ENCODE results near the gene LONP1. TPM values are rescaled to one million over a fixed set of nuclear protein-coding genes. Genes with fewer than 3 reads are reported as not detected.

LONP1 gene, protein sequence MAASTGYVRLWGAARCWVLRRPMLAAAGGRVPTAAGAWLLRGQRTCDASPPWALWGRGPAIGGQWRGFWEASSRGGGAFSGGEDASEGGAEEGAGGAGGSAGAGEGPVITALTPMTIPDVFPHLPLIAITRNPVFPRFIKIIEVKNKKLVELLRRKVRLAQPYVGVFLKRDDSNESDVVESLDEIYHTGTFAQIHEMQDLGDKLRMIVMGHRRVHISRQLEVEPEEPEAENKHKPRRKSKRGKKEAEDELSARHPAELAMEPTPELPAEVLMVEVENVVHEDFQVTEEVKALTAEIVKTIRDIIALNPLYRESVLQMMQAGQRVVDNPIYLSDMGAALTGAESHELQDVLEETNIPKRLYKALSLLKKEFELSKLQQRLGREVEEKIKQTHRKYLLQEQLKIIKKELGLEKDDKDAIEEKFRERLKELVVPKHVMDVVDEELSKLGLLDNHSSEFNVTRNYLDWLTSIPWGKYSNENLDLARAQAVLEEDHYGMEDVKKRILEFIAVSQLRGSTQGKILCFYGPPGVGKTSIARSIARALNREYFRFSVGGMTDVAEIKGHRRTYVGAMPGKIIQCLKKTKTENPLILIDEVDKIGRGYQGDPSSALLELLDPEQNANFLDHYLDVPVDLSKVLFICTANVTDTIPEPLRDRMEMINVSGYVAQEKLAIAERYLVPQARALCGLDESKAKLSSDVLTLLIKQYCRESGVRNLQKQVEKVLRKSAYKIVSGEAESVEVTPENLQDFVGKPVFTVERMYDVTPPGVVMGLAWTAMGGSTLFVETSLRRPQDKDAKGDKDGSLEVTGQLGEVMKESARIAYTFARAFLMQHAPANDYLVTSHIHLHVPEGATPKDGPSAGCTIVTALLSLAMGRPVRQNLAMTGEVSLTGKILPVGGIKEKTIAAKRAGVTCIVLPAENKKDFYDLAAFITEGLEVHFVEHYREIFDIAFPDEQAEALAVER
- 128 and 131 TPM in 2 replicates for total RNA-seq

DNA sequence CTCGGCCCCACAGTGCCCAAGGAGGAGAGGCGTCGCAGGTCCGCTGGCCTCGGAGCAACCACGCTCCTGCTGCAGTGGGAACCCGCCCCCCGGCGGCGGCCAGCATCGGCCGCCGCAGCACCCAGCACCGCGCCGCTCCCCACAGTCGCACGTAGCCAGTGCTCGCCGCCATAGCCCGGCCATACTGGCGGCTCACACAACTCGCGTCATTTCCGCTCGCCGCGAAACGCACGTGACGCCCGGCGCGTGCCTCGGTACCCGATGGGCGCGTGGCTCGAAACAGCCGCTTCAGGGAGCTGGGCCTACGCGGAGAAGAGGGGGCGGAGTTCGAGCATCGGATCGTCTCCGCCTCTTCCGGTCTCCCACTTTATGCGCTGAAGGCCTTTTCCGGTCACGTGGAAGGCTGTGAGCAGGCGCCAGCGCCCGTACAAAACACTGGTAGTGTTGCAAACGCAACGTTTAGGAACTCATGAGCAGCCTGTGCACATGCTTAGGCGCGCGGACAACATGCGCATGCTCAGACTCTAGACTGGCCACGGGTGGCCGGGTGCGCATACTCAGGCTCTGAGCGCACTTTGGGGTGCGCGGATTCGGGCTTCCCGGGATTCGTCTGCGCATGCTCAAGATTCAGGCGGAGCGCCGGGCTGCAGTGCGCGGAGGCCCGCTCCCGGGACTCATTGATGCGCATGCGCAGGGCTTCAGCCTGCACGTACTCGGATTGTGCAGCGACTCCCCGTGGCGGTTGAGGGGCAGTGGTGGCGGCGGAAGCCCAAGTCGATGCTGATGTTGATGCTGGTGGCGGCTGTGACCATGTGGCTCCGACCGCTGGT is at the start of gene LONP1, which contains the start of gene CATSPERD:
TSS of gene LONP1 (minus strand) at position 186 of the 830 bp plus-strand sequence. CDS start at position 172, 14 bp downstream.
TSS of gene CATSPERD (plus strand) at position 677 of the 830 bp plus-strand sequence. CDS start at position 778, 101 bp downstream.

DNA sequence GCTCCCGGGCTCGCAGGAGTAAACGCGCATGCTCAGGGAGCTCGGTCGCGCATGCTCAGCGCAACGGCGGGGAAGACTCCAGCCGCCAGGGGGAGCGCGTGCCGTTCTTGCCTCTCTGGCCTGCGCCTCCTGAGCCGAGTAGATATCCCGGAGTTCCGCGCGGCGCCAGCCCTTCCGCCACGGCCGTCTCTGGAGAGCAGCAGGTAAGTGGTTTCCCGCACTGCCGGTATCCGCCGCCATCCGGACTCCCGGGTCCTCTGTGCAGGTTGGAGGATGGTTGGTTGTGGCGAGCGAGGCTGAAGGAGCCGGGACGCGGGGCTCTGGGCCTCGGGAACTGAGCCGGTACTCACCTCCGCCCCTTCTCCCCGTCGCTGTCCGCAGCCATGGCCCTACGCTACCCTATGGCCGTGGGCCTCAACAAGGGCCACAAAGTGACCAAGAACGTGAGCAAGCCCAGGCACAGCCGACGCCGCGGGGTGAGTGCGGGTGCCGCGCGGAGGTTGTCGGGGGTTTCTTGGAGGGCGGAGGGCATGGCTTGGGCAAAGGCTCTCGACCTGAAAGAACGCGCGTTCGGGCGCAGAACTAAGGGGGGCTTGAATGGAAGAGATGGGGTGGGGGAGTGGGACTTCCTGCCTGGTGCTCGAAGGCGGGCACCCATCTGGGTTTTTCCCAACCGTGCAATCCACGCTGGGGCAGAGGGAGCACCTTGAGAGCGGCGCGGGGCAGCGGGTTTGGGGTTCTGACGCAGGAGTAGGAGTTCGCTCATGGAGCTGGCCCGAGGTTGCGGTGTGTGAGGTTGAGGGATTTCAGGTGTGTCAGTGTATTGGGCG is 29.6 kb downstream of the LONP1 start, which contains the start of gene RPL36:
TSS of gene RPL36 (plus strand) at position 171 of the 830 bp plus-strand sequence. CDS start at position 384, 213 bp downstream.

DNA sequence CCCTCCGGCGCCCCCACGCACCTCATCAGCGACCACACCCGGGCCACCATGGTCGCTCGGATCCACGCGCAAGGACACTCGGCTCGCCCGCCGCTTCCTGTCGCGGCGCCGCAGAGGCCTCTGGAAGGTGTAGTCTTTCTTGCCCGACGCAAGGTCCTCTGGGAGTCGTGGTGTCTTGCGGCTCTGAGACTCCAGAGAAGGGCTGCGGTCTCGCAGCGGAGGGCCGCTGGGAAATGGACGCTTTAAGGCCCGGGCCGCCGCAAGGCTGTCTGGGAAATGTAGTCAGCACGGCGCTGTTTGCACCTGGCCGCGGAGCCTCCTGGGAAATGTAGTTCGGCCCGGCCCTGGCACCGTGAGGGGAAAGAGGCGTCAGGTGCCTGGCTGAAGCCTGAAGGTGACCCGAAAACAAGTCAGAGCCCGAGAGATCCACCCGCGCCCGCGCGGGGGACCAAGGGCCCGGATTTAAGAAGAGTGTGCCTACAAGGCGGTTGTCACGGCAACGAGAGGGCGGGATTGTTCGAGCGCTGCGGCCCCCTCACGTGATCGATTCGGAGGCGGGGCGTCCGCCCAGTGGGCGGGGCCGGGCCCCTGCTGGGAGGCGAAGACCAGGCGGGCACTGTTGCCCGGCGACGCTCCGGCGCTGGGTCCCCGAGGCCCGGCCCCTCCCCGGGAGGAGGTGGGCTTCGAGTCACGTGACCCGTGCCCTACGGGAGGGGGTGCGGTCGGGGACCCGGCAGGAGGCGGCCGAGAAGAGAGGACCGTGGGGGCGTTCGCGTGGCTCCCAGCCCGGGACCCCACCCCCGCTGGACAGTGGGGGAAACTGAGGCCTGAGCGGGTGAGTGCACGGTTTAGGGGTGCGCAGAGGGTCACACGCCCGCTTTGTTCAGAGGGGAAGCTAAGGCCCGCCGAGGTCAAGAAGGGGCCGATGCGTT is 39.2 kb downstream of the LONP1 start, which contains the start of the genes HSD11B1L and MICOS13:
TSS of gene HSD11B1L (plus strand) at position 591 of the 932 bp plus-strand sequence. CDS start 3,806 bp downstream, outside the sequence.
TSS of gene MICOS13 (minus strand) at position 80 of the 932 bp plus-strand sequence. CDS start at position 50, 30 bp downstream.

Other genes with a start within 250 kb of the LONP1 start
- 0.09 and 0.28 TPM in 2 replicates for gene TINCR, start 152.2 kb downstream of the LONP1 start, total RNA-seq
- 26.5 and 38.3 TPM in 2 replicates for gene SAFB2, start 97.4 kb downstream of the LONP1 start, total RNA-seq
- gene SAFB, start 97.1 kb downstream of the LONP1 start, total RNA-seq: 39.3 and 56.0 TPM in 2 replicates
- 41.6 and 47.9 TPM in 2 replicates for gene MICOS13, start 39.6 kb downstream of the LONP1 start, total RNA-seq
- 7.8 and 11.3 TPM in 2 replicates for gene HSD11B1L, start 39.1 kb downstream of the LONP1 start, total RNA-seq
- 553 and 660 TPM in 2 replicates for gene RPL36, start 29.9 kb downstream of the LONP1 start, total RNA-seq
- gene CATSPERD, start 491 bp upstream of the LONP1 start, total RNA-seq: not detected in 2 replicates
- gene PRR22, start 64.6 kb upstream of the LONP1 start, total RNA-seq: 0.14 and 0.28 TPM in 2 replicates
- gene DUS3L, start 71.0 kb upstream of the LONP1 start, total RNA-seq: 19.5 and 28.3 TPM in 2 replicates
- gene NRTN, start 84.9 kb upstream of the LONP1 start, total RNA-seq: 0.14 and 0.18 TPM in 2 replicates
- not detected in 2 replicates for gene FUT6, start 119.6 kb upstream of the LONP1 start, total RNA-seq
- gene FUT3, start 131.3 kb upstream of the LONP1 start, total RNA-seq: not detected in 2 replicates
- not detected in 2 replicates for gene FUT5, start 150.4 kb upstream of the LONP1 start, total RNA-seq
- 254 and 299 TPM in 2 replicates for gene NDUFA11, start 183.6 kb upstream of the LONP1 start, total RNA-seq
- 6.3 and 6.7 TPM in 2 replicates for gene VMAC, start 184.7 kb upstream of the LONP1 start, total RNA-seq
- 3.7 and 6.4 TPM in 2 replicates for gene CAPS, start 194.1 kb upstream of the LONP1 start, total RNA-seq